ENCODE results near the gene KCNQ1.

KCNQ1 gene

DNA sequence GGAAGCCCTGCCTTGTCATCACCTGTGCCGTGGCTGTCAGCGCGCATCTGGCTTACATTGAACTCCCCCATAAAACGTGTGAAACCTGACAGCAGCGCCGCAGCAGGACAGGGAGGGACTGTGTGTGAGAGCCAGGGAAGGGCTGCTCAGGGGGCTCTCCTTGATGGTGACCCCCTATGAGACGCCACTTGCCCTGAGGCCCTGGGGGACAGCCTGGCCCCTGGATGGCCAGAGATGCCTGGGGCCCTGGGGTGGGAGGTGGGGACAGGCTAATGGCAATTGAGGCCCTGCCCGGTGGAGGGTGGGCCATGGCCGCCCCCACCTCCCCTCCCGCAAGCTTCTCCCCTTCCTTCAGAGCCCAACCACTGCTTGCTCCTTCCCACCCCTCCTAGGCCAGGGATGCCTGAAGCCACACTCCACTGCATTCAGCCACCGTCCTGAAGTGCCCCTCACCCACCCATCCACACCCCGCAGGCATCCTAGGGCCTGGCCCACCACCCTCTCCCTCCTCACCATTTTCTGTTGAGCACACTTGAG is 290.3 kb downstream of the KCNQ1 start:
- Mint-ChIP-seq H3K4me1 (ENCODE audit: low read depth) (peaks cover 37% of the 10 kb centered on the region), H3K36me3 (ENCODE audit: low read depth) (peaks cover 30% of the 10 kb centered on the region), H3K27ac (no peak overlapping the region), H3K9me3 (no peaks in the 10 kb centered on the region), H3K27me3 (no peaks in the 10 kb centered on the region), H3K4me3 (no peak overlapping the region)
- intact Hi-C loops (cut with micrococcal nuclease), result no loop called here

DNA sequence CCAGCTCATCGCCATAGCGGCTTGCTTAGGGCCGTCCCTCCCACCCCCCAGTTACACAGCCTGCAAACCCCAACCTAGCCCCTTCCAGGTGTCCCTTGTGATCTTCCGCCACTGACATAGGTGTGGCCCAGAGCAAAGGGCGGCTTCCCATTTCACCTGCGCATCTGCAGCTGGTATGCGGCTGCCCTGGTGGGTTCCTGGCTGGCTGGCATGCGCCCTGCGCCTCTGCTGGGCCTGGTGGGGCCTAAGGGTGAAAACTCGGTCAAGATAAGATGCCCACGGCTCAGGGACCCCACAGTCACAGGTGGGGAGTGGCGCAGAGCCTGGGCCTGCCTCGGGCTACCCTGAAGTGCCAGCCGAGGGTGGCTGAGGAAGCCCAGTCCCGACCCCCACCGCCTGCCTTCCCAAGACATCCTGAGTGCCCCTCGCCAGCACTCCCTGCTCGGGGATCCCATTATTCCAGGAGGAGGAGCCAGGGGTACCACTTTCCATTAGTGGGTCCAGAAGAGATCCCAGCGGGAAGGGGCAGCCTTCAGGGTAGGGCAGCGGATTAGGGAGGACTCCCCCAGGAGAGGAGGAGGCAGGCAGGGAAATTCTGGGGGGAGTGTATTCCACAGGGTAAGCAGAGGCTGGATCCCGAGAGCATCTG is 291.9 kb downstream of the KCNQ1 start:
- Mint-ChIP-seq H3K27ac (peak overlapping the region; percentile 35), H3K9me3 (no peaks in the 10 kb centered on the region), H3K4me1 (ENCODE audit: low read depth) (peaks cover 42% of the 10 kb centered on the region), H3K27me3 (no peaks in the 10 kb centered on the region), H3K4me3 (no peak overlapping the region), H3K36me3 (ENCODE audit: low read depth) (peaks cover 28% of the 10 kb centered on the region)
- intact Hi-C loops (cut with micrococcal nuclease), result no loop called here

DNA sequence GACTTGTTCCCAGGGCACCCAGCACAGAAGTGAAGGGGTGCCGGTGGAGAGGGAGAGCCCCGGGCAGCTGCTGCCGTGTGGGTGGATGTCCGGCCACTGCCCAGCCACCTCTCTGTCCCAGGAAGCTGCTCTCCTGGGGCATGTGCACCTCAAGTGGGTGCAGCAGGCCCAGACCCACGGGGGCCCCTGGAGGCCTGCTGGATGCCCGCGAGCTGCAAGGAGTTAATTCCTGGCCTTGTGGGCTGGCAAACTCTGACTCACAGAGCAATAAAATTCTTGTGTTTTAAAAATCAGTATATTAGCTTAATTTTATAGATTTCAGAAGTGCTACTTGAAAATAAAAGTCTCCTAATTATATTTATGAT is 292.4 kb downstream of the KCNQ1 start:
- H3K4me3 Mint-ChIP-seq, result no peak overlapping the region
- intact Hi-C loops (cut with micrococcal nuclease), result no loop called here

DNA sequence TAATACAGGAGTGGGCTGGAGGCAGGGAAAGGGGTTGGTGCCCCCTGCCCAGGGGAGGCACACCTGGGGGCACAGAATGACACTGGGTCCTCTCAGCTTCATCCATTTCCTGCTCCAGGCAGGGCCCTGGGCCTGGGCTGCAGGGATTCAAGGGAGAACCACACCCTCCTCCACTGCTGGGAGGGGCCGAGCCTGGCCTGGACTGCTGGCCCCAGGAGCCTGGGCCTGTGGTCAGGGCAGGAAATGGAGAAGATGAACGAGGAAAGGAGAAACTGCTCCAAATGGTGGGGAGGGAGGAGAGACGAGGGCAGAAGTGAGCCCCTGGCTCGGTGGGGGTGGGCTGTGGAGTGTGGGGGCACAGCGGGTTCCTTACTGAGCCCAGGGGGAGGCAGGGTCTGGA is 293.1 kb downstream of the KCNQ1 start:
- no peak overlapping the region for H3K4me3 Mint-ChIP-seq
- peak overlapping the region; percentile 72 for H3K27ac Mint-ChIP-seq
- no peaks in the 10 kb centered on the region for H3K9me3 Mint-ChIP-seq
- no peaks in the 10 kb centered on the region for H3K27me3 Mint-ChIP-seq
- H3K4me1 Mint-ChIP-seq (ENCODE audit: low read depth), result peaks cover 38% of the 10 kb centered on the region
- H3K36me3 Mint-ChIP-seq (ENCODE audit: low read depth), result peaks cover 21% of the 10 kb centered on the region
- intact Hi-C loops (cut with micrococcal nuclease), result no loop called here

More for the DNA sequence above, 292.4 kb downstream of the KCNQ1 start:
- Mint-ChIP-seq H3K9me3 (no peaks in the 10 kb centered on the region), H3K27me3 (no peaks in the 10 kb centered on the region), H3K27ac (peak overlapping the region; percentile 72), H3K36me3 (ENCODE audit: low read depth) (peaks cover 23% of the 10 kb centered on the region), H3K4me1 (ENCODE audit: low read depth) (peaks cover 40% of the 10 kb centered on the region)

DNA sequence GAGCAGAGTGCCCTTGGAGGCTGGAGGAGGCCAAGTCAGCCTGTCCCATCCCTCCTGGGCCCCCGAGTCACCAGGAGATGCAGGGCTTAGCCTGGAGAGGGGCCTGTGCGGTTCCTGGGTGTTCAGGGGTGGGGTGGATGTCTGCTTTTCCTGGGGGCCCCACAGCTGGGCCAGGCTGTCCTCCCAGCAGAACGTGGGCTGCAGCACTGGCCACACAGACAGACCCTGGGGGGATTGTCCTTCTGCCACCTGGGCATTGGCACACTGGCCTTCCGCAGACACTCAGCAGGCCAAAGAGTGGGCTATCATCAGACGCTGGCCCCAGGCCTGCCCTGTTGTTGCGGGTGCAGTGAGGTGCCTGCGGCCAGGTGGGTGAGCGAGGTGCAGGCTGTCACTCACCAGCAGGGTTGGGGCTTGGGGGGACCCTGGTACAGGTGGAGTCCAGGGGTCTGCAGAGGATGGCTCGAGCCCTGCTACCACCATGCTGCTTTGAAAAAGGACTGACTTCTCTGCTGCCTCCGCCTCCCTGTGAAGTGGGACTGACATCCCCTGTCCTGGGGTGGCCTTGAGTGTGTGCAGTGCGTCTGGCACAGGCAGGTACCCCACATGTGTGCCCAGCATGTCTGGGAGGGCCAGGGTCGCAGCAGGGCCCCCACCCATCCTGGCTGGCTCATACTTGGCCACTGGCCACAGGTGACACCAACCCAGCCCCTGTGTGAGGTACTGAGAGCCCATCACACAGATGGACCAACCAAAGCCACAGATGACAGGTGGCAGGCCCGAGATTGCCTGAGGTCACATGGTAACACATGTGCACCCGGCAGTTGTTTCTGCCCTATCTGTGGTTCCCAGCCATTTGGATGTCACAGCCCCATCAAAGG is 294.0 kb downstream of the KCNQ1 start:
- peaks cover 21% of the 10 kb centered on the region for H3K36me3 Mint-ChIP-seq (ENCODE audit: low read depth)
- no peak overlapping the region for H3K27ac Mint-ChIP-seq
- intact Hi-C loops (cut with micrococcal nuclease), result no loop called here
- no peak overlapping the region for H3K4me3 Mint-ChIP-seq
- H3K9me3 Mint-ChIP-seq, result no peaks in the 10 kb centered on the region
- peaks cover 38% of the 10 kb centered on the region for H3K4me1 Mint-ChIP-seq (ENCODE audit: low read depth)
- no peaks in the 10 kb centered on the region for H3K27me3 Mint-ChIP-seq

DNA sequence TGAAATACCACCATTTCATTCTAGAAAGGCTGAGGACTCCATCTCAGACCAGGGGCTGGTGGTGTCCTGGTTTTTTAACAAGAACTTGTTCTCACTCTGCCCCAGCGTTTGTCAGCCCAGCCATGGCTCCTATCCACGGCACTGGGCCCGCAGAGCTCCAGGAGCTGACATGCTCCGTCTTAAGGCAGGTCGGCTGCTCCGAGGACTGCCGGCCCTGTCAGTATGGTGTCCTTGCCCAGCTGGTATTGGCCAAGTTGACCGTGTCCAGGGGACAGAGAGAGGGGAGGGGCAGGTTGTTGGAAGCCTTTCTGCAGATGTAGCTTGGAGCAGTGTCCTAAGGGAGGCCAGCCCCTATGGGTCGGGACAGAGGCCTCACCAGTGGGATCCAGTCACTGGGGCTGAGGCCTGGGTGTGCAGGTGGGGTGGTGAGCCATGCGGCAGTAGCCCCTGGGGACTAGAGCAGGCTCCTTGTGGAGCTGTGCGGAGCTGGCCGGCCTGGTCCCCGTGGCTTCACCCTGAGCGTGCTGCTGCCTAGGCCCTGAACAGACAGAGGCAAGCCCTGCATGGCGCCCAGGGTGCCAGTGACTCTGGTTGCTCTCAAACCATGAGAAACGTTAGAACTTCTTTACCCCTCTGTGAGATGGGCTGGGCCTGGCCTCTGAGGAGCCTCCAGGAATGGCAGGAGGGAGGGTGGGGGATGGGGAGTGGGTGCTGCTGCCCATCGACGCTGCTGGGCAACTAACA is 294.9 kb downstream of the KCNQ1 start:
- H3K4me1 Mint-ChIP-seq (ENCODE audit: low read depth), result peaks cover 38% of the 10 kb centered on the region
- H3K27ac Mint-ChIP-seq, result no peak overlapping the region
- no peaks in the 10 kb centered on the region for H3K9me3 Mint-ChIP-seq
- peaks cover 21% of the 10 kb centered on the region for H3K36me3 Mint-ChIP-seq (ENCODE audit: low read depth)
- no peak overlapping the region for H3K4me3 Mint-ChIP-seq
- no peaks in the 10 kb centered on the region for H3K27me3 Mint-ChIP-seq
- intact Hi-C loops (cut with micrococcal nuclease), result no loop called here

DNA sequence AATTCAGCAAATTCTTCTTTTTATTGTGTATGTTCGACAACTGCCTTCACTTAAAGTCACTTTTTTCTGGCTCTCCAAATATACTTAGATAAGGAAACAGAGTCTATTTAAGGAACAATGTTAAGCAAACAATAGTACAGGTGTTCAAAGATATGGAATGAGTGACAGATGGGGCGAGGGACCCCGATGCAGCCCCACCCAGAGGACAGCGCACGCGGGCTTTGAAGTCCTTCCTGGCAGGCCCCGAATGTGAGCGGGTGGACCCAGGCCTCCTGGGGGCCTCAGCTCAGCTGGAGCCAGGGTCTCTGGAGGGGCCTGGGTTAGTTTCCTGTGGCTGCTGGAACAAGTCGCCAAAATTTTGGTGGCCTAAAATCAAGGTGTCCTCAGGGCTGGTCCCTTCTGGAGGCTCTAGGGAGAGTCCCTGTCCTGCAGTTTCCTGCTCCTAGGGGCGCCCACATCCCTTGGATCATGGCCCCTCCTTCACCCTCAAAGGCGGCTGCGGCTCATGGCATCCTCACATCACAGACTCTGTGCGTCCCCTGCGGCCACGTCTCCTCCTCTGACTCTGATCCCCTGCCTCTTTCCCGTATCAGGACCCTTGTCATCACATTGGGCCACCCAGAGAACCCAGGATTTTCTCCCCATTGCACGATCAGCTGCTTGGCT is 295.6 kb downstream of the KCNQ1 start:
- H3K27me3 Mint-ChIP-seq, result no peaks in the 10 kb centered on the region
- H3K9me3 Mint-ChIP-seq, result no peaks in the 10 kb centered on the region
- peaks cover 21% of the 10 kb centered on the region for H3K36me3 Mint-ChIP-seq (ENCODE audit: low read depth)
- intact Hi-C loops (cut with micrococcal nuclease), result no loop called here
- H3K27ac Mint-ChIP-seq, result no peak overlapping the region
- H3K4me1 Mint-ChIP-seq (ENCODE audit: low read depth), result peaks cover 38% of the 10 kb centered on the region
- H3K4me3 Mint-ChIP-seq, result no peak overlapping the region

DNA sequence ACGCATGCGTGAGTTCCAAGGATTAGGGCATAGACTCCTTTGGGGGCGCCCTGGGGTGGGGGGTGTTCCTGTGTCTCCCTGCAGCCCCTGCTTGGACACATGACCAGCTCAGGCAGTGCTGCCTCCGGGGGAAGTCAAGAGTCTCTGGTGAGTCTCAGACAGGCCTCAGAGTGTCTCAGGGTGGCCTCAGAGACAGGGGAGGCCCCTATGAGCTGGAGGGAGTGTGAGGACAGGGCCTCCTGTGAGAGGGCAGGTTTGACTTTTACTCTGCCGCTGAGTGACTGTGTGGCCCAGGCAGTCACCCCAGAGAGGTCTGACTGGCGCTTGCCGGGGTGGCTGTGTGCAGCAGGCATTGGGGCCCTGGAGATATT is 296.2 kb downstream of the KCNQ1 start:
- no peaks in the 10 kb centered on the region for H3K9me3 Mint-ChIP-seq
- H3K4me3 Mint-ChIP-seq, result no peak overlapping the region
- peaks cover 38% of the 10 kb centered on the region for H3K4me1 Mint-ChIP-seq (ENCODE audit: low read depth)
- peaks cover 21% of the 10 kb centered on the region for H3K36me3 Mint-ChIP-seq (ENCODE audit: low read depth)
- no peak overlapping the region for H3K27ac Mint-ChIP-seq
- intact Hi-C loops (cut with micrococcal nuclease), result no loop called here
- no peaks in the 10 kb centered on the region for H3K27me3 Mint-ChIP-seq

DNA sequence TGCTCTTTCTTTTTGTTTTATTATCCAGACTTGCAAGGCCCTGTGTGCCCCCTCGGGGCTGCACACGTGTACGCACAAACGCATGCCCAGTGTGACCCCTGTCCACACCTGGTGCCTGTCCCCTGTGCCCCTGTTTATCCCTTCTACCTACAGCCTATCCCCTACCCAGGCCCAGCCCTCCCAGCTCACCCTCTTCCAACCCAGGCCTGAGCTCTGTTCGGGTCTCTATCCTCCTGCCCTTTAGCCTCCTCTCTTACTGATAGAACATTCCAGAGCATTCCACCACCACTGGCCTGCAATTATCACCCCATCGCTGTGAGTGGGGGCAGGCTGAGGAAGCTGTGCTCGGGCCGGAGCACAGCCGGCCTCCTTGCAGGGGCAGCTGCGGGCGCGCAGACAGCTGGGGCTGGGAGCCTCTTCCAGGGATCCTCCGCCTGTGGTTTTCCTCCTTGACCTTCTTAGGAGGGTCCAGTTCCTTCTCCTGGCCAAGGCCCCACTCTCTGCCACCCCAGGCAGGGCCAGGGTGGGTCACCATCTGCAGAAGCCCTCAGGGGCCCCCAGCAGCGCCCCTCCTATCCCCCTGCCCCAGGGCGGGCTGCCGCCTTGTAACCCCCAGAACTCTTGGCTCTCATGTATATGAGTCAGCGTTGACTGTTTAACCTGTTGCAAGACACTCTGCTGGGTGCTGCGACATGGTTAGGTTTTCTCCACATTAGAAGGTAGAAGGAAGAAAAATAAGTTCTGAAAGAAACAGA is 296.7 kb downstream of the KCNQ1 start:
- intact Hi-C loops (cut with micrococcal nuclease), result no loop called here
- Mint-ChIP-seq H3K36me3 (ENCODE audit: low read depth) (peaks cover 21% of the 10 kb centered on the region), H3K27ac (no peak overlapping the region), H3K9me3 (no peaks in the 10 kb centered on the region), H3K4me1 (ENCODE audit: low read depth) (peaks cover 33% of the 10 kb centered on the region), H3K27me3 (no peaks in the 10 kb centered on the region), H3K4me3 (no peak overlapping the region)

DNA sequence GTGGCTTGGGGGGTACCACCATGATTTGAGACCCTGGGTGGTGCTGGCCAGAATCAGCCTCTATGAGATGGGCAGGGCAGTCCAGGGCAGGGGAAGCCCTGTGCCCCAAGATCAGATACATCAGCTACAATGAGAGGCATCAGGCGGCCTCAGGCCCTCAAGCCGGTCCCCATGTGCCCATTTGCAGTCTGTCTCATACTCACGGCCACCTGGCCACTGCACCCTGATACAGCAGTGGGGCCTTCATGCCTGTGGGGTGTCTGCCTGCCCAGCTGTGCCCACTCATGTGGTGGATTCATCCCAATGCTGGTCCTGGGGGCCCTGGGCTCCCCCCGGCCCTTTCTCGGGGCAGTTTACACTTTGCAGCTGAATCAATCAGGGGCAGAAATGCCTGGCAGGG is 297.4 kb downstream of the KCNQ1 start:
- peaks cover 15% of the 10 kb centered on the region for H3K36me3 Mint-ChIP-seq (ENCODE audit: low read depth)
- intact Hi-C loops (cut with micrococcal nuclease), result no loop called here
- peaks cover 26% of the 10 kb centered on the region for H3K4me1 Mint-ChIP-seq (ENCODE audit: low read depth)

DNA sequence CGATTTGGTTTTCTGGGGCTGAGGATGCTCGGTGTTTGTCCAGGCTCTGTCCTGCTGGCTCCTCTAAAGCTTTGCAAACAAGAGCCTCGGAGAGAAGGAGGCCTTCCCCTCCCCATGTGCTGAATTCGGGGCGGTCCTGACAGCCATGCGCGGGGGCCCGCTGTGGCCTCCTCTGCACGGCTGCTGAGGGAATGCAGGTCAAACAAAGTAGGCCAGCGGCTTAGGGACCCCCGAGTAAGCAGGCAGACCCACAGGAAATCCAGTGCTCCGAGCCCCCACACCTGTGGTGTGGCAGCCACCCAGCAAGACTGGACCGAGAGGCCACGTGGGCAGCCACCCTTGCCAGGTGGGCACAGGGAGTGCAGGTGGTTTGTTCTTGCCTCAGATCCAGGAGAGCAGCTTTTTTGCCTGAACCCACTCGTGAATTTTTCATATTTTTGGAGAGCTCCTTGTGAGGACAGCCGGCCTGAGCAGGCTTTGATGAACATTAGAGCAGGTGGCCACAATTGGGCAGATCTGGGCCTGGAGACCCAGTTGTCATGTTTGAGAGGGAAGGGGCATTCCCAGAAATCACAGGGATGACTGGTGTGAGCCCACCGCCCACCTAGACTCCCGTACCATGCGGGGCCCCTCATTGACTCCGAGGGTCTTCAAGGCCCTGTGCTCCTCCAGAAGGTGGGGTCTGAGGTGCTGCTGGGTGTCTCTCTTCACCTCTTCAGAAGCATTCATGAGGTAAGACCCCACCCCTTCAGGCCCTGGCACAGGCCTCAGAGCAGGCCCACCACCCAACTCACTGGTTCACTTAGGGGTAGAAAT is 298.0 kb downstream of the KCNQ1 start:
- peaks cover 20% of the 10 kb centered on the region for H3K4me1 Mint-ChIP-seq (ENCODE audit: low read depth)
- H3K36me3 Mint-ChIP-seq (ENCODE audit: low read depth), result peaks cover 21% of the 10 kb centered on the region
- no peak overlapping the region for H3K4me3 Mint-ChIP-seq
- no peak overlapping the region for H3K27ac Mint-ChIP-seq
- H3K9me3 Mint-ChIP-seq, result no peaks in the 10 kb centered on the region
- intact Hi-C loops (cut with micrococcal nuclease), result no loop called here
- H3K27me3 Mint-ChIP-seq, result no peaks in the 10 kb centered on the region

More for the DNA sequence above, 297.4 kb downstream of the KCNQ1 start:
- no peak overlapping the region for H3K27ac Mint-ChIP-seq
- no peak overlapping the region for H3K4me3 Mint-ChIP-seq
- no peaks in the 10 kb centered on the region for H3K9me3 Mint-ChIP-seq
- H3K27me3 Mint-ChIP-seq, result no peaks in the 10 kb centered on the region

DNA sequence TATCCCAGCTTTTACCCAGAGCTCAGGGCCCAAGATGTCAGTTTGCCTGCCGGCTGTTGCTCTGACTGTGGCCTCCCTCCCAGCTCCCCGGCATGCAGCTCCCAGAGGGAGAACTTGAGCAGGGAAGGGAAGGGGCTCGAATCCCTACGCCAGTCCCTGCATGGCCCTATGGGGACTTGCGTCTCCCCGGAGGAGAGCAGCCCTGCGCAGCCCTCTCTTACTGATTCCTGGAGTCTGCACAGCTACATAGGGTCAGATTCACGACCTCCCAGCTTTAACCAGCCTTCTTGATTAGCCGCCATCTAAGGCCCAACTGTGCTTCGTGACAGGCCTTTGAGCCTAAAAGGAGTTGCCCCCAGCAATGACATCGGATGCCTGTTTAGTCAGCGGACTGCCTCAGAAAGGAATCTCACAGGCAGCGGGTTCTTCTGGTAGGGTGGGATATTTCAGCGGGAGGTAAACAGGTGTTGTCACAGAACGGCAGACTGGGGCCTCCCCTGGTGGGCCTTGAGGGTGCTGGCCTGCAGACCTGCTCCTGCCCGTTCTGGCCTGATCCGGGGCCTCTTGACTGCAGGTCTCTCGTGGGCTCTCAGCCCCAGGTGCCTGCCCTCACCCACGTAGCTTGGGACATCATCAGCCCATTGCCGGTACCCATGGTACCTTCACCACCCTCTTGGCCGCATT is 298.8 kb downstream of the KCNQ1 start:
- no peak overlapping the region for H3K27ac Mint-ChIP-seq
- intact Hi-C loops (cut with micrococcal nuclease), result no loop called here
- no peaks in the 10 kb centered on the region for H3K27me3 Mint-ChIP-seq
- H3K36me3 Mint-ChIP-seq (ENCODE audit: low read depth), result peaks cover 22% of the 10 kb centered on the region
- H3K4me1 Mint-ChIP-seq (ENCODE audit: low read depth), result peaks cover 15% of the 10 kb centered on the region
- H3K4me3 Mint-ChIP-seq, result no peak overlapping the region
- no peaks in the 10 kb centered on the region for H3K9me3 Mint-ChIP-seq
